ENCODE data around the gene KIF20B. TPM values are rescaled to one million over a fixed set of nuclear protein-coding genes. Genes with fewer than 3 reads are reported as not detected.

Gene KIF20B
- total and polyA plus RNA-seq, 2 of the 13 experiments (the other 11 are each of a cell fraction or from before 2014, with no cell fraction given) = 3.5 to 38.6 TPM

- TF ChIP-seq AKNA (CRISPR knock-in tag; IDR thresholded peaks at IDR 0.05; ENCODE audit: borderline replicate concordance) (no peak), NFAT5 (CRISPR knock-in tag; IDR thresholded peaks at IDR 0.05) (no peak), PITX1 (CRISPR knock-in tag; IDR thresholded peaks at IDR 0.05) (peak; percentile 90), KAT8 (CRISPR knock-in tag; IDR thresholded peaks at IDR 0.05) (peak; percentile 68), SNAPC2 (CRISPR knock-in tag; IDR thresholded peaks at IDR 0.05) (no peak), PPARG (CRISPR knock-in tag; conservative IDR thresholded peaks at IDR 0.05) (no peak; the same call in 1 of the 2 replicates), JDP2 (CRISPR knock-in tag; IDR thresholded peaks at IDR 0.05; ENCODE audit: borderline replicate concordance) (no peak), TFE3 (CRISPR knock-in tag; IDR thresholded peaks at IDR 0.05) (no peak), ZKSCAN8 (CRISPR knock-in tag; IDR thresholded peaks at IDR 0.05; ENCODE audit: borderline replicate concordance) (peak; percentile 56; the same call in 1 of the 2 replicates), ZNF720 (CRISPR knock-in tag; IDR thresholded peaks at IDR 0.05) (no peak), HDAC6 (IDR thresholded peaks at IDR 0.05; ENCODE audit: low read depth, low read length) (no peak), NFKBIZ (CRISPR knock-in tag; IDR thresholded peaks at IDR 0.05) (no peak), ETV5 (CRISPR knock-in tag; IDR thresholded peaks at IDR 0.05; ENCODE audit: borderline replicate concordance) (no peak; the same call in 1 of the 2 replicates), E2F1 (CRISPR knock-in tag; IDR thresholded peaks at IDR 0.05) (no peak), ZNF232 (CRISPR knock-in tag; IDR thresholded peaks at IDR 0.05; ENCODE audit: borderline replicate concordance) (no peak), BRCA1 (CRISPR knock-in tag; IDR thresholded peaks at IDR 0.05) (0 out of 2 replicates have a peak, but pooled peaks have one; percentile 31), ZNF709 (CRISPR knock-in tag; IDR thresholded peaks at IDR 0.05) (no peak), HOXA7 (CRISPR knock-in tag; IDR thresholded peaks at IDR 0.05) (no peak), TAF15 (IDR thresholded peaks at IDR 0.05; ENCODE audit: low read depth, low read length, poor library complexity, severe bottlenecking) (no peak)
These were observed 112.9 kb downstream of the KIF20B start (continued) for GRCh38 chr10:89814278-89814677.
